ENCODE results near the gene CLTA. TPM values are rescaled to one million over a fixed set of nuclear protein-coding genes. Genes with fewer than 3 reads are reported as not detected.
A peak's percentile ranks its signal among the peaks of the same experiment; 100 is the strongest.
"Not testable (repeated sequence)": the region's sequence is repeated elsewhere in the genome, so short reads cannot be mapped to it uniquely, and the experiment has no call there.

The CLTA gene
- total RNA-seq, 1 experiment from 2014 or later, result 275 TPM

GRCh38 chr9:36239205-36239604, 48.5 kb downstream of the CLTA start:
- DNase-seq (ENCODE audit: low read depth), result not testable (repeated sequence)

GRCh38 chr9:36239675-36240074, 49.0 kb downstream of the CLTA start:
- not testable (repeated sequence) for DNase-seq (ENCODE audit: low read depth)

- DNase-seq (ENCODE audit: low read depth), result peak; percentile 2
These were observed 55.2 kb downstream of the CLTA start for GRCh38 chr9:36245906-36246305.

- no peak for DNase-seq (ENCODE audit: low read depth)
These were observed 56.6 kb downstream of the CLTA start for GRCh38 chr9:36247356-36247755.

GRCh38 chr9:36248061-36248460, 57.3 kb downstream of the CLTA start:
- DNase-seq (ENCODE audit: low read depth), result peak; percentile 40

- no peak for DNase-seq (ENCODE audit: low read depth)
These were observed 58.5 kb downstream of the CLTA start for GRCh38 chr9:36249189-36249588.

GRCh38 chr9:36250079-36250478, 59.4 kb downstream of the CLTA start:
- no peak for DNase-seq (ENCODE audit: low read depth)

- DNase-seq (ENCODE audit: low read depth), result no peak
These were observed 60.7 kb downstream of the CLTA start for GRCh38 chr9:36251428-36251827.

GRCh38 chr9:36258208-36258995, 67.7 kb downstream of the CLTA start, which contains the start of gene GNE:
GNE (minus strand) TSS chr9:36258448; CDS start chr9:36249355, 9,093 bp downstream.
- peak; percentile 94 for DNase-seq (ENCODE audit: low read depth)

GRCh38 chr9:36258996-36259533, 68.3 kb downstream of the CLTA start:
- no peak for DNase-seq (ENCODE audit: low read depth)

Other genes starting within 250 kb of the CLTA start
- not detected in 2 replicates for gene OR2S2, start 232.8 kb upstream of the CLTA start, total RNA-seq (2014; rRNA removed; shearing (Covaris generic))
- gene RECK, start 154.0 kb upstream of the CLTA start, total RNA-seq (2014; rRNA removed; shearing (Covaris generic)), result 12.4 and 12.9 TPM in 2 replicates
- 7.2 and 9.3 TPM in 2 replicates for gene GLIPR2, start 54.2 kb upstream of the CLTA start, total RNA-seq (2014; rRNA removed; shearing (Covaris generic))
- gene CCIN, start 21.5 kb upstream of the CLTA start, total RNA-seq (2014; rRNA removed; shearing (Covaris generic)), result 0.24 and 0.59 TPM in 2 replicates
- 18.8 and 19.5 TPM in 2 replicates for gene GNE, start 67.5 kb downstream of the CLTA start, total RNA-seq (2014; rRNA removed; shearing (Covaris generic))
- gene RNF38, start 209.3 kb downstream of the CLTA start, total RNA-seq (2014; rRNA removed; shearing (Covaris generic)), result 14.9 and 25.4 TPM in 2 replicates